OCI-LY7 (cell line): ENCODE data around the gene EMC6. TPM values are rescaled to one million over a fixed set of nuclear protein-coding genes. Genes with fewer than 3 reads are reported as not detected.
A peak's percentile ranks its signal among the peaks of the same experiment; 100 is the strongest.

Experiments
- BruUV-seq: library from RNA; stranded (reverse); fragments of 400-500 nt; replicated peaks from 2 replicates; lab custom pipeline; 2021; lab: Mats Ljungman, UMichigan
- CTCF ChIA-PET: fragments of 300-600 bp; sonication (Branson Sonifier 250); formaldehyde crosslinking; loops from one replicate; lab custom pipeline; 2022; ENCODE audit warnings: antibody characterized with exemption; ENCODE audit not compliant: unreplicated experiment; lab: Charles Lee
- POLR2A ChIA-PET: fragments of 300-600 bp; sonication (Branson Sonifier 250); formaldehyde crosslinking; loops from one replicate; lab custom pipeline; 2022; ENCODE audit warnings: antibody characterized with exemption; lab: Charles Lee
- DNase-seq: peaks from one replicate; pipeline ENCODE4 v3.0.0-alpha.2; 2015; ENCODE audit warnings: low spot score
- H2AFZ ChIP-seq: fragments of 200-600 bp; sonication (generic), shearing (Covaris generic); 2 replicates; pipeline ENCODE4 v1.6.1; 2014; ENCODE audit warnings: mild to moderate bottlenecking, antibody characterized with exemption, low read length, moderate library complexity
- H3K27ac ChIP-seq: fragments of 200-600 bp; sonication (generic); 2 replicates; pipeline ENCODE4 v1.5.1; 2014; ENCODE audit warnings: mixed run types, low read depth, mild to moderate bottlenecking, moderate library complexity, low read length, inconsistent platforms; ENCODE audit not compliant: poor library complexity, severe bottlenecking
- H3K36me3 ChIP-seq: fragments of 200-600 bp; sonication (generic); 2 replicates; pipeline ENCODE4 v1.6.1; 2014; ENCODE audit warnings: mild to moderate bottlenecking, antibody characterized with exemption, low read length, moderate library complexity, mixed read lengths; ENCODE audit not compliant: insufficient read depth
- H3K4me1 ChIP-seq: fragments of 200-600 bp; sonication (generic); 2 replicates; pipeline ENCODE4 v1.5.1; 2014; ENCODE audit warnings: mild to moderate bottlenecking, low read length; ENCODE audit not compliant: insufficient read depth, poor library complexity, severe bottlenecking
- H3K4me2 ChIP-seq: fragments of 200-600 bp; sonication (generic); 2 replicates; pipeline ENCODE4 v1.6.1; 2014; ENCODE audit warnings: mild to moderate bottlenecking, low read length
- H3K4me3 ChIP-seq: fragments of 200-600 bp; sonication (generic); 2 replicates; pipeline ENCODE4 v1.5.1; 2014; ENCODE audit warnings: mild to moderate bottlenecking, low read depth, low read length; ENCODE audit not compliant: poor library complexity, severe bottlenecking
- H3K79me2 ChIP-seq: fragments of 200-600 bp; sonication (generic); 2 replicates; pipeline ENCODE4 v1.6.1; 2016; ENCODE audit warnings: low read depth, mild to moderate bottlenecking, low read length, moderate library complexity, mixed read lengths; ENCODE audit not compliant: insufficient read depth
- H3K9me2 ChIP-seq: fragments of 200-600 bp; sonication (generic); 2 replicates; pipeline ENCODE4 v1.6.1; 2016; ENCODE audit warnings: mild to moderate bottlenecking, low read length, mixed read lengths; ENCODE audit not compliant: insufficient read depth
- H3K9me3 ChIP-seq: fragments of 200-600 bp; sonication (generic); 2 replicates; pipeline ENCODE4 v1.6.1; 2014; ENCODE audit warnings: mild to moderate bottlenecking, mixed run types, low read length, mixed read lengths
- H4K20me1 ChIP-seq: fragments of 200-600 bp; sonication (generic); 2 replicates; pipeline ENCODE4 v1.6.1; 2014; ENCODE audit warnings: mild to moderate bottlenecking, antibody characterized with exemption, low read length, moderate library complexity, mixed read lengths; ENCODE audit not compliant: insufficient read depth
- EZH2phosphoT487 ChIP-seq: fragments of 200-600 bp; sonication (generic); IDR thresholded peaks from 2 replicates; pipeline ENCODE4 v1.6.1; 2018; ENCODE audit warnings: low read depth, borderline replicate concordance, mild to moderate bottlenecking, mixed run types, antibody characterized with exemption, low read length, moderate library complexity, mixed read lengths
- intact Hi-C: fragments of 100-400 bp; cut with micrococcal nuclease; formaldehyde crosslinking; loops from one replicate; pipeline ENCODE4 v1.10.0; 2022; ENCODE audit not compliant: unreplicated experiment
- total RNA-seq, 2 experiments: library from RNA; depleted of rRNA in 1 of 2; stranded (reverse); fragments of >200 nt in 1 of 2; shearing (Covaris generic) in 1 of 2; gene quantifications; 2 replicates each; pipeline ENCODE4 v1.2.3, GENCODE V29; 2014 to 2022
- TF ChIP-seq, protein P1 (sequence below): fragments of 200-600 bp; sonication (generic); conservative IDR thresholded peaks from 2 replicates; pipeline ENCODE4 v1.5.1; 2014; ENCODE audit warnings: mild to moderate bottlenecking, antibody characterized with exemption, low read length, moderate library complexity, mixed read lengths

The EMC6 gene
- total RNA-seq, 2 experiments from 2014 or later = 36.0 to 54.6 TPM

- BruUV-seq = no TSS peak
- no peaks in the 10 kb centered on the region for H3K9me3 ChIP-seq
- H3K79me2 ChIP-seq = peaks cover 25% of the 10 kb centered on the region
- H2AFZ ChIP-seq = peak overlapping the region; percentile 22; the same call in 1 of the 2 replicates
- ChIA-PET POLR2A (interaction anchor here (0.6 to 1.3 kb wide), 3 partner anchors 11 to 31 kb away, joined by 3 to 4 read pairs (median 3); partner anchors contain the start of genes CTNS and SHPK), CTCF (no interaction called here)
- peaks cover 34% of the 10 kb centered on the region for H3K36me3 ChIP-seq
- peaks cover 21% of the 10 kb centered on the region for H3K4me1 ChIP-seq
- H3K9me2 ChIP-seq = no peaks in the 10 kb centered on the region
- H4K20me1 ChIP-seq = peaks cover 6% of the 10 kb centered on the region; the same call in 1 of the 2 replicates
- H3K4me2 ChIP-seq = peak overlapping the region; percentile 79
- intact Hi-C loops = loop anchor here (2.0 kb wide), 1 partner anchor 65 kb away; no protein-coding TSS in a partner anchor
- no peak for DNase-seq
- peak overlapping the region; percentile 93 for H3K4me3 ChIP-seq
- H3K27ac ChIP-seq = no peak overlapping the region
- TF ChIP-seq, protein P1, sequence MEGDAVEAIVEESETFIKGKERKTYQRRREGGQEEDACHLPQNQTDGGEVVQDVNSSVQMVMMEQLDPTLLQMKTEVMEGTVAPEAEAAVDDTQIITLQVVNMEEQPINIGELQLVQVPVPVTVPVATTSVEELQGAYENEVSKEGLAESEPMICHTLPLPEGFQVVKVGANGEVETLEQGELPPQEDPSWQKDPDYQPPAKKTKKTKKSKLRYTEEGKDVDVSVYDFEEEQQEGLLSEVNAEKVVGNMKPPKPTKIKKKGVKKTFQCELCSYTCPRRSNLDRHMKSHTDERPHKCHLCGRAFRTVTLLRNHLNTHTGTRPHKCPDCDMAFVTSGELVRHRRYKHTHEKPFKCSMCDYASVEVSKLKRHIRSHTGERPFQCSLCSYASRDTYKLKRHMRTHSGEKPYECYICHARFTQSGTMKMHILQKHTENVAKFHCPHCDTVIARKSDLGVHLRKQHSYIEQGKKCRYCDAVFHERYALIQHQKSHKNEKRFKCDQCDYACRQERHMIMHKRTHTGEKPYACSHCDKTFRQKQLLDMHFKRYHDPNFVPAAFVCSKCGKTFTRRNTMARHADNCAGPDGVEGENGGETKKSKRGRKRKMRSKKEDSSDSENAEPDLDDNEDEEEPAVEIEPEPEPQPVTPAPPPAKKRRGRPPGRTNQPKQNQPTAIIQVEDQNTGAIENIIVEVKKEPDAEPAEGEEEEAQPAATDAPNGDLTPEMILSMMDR = no peak
- TF ChIP-seq EZH2phosphoT487 = no peak
These were observed 990 bp upstream of the EMC6 start for GRCh38 chr17:3667366-3668278.

DNA sequence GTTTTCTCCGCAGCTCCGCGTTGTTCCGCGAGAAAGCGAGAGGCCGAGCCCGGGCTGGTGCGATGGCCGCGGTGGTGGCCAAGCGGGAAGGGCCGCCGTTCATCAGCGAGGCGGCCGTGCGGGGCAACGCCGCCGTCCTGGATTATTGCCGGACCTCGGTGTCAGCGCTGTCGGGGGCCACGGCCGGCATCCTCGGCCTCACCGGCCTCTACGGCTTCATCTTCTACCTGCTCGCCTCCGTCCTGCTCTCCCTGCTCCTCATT, 404 bp downstream of the EMC6 start:
- H4K20me1 ChIP-seq = peaks cover 6% of the 10 kb centered on the region; the same call in 1 of the 2 replicates
- H2AFZ ChIP-seq = no peak overlapping the region
- no peaks in the 10 kb centered on the region for H3K9me2 ChIP-seq
- intact Hi-C loops = loop anchor here (2.0 kb wide), 1 partner anchor 66 kb away; no protein-coding TSS in a partner anchor
- H3K4me2 ChIP-seq = peak overlapping the region; percentile 92
- DNase-seq = no peak
- H3K27ac ChIP-seq = peak overlapping the region; percentile 55
- peaks cover 25% of the 10 kb centered on the region for H3K79me2 ChIP-seq
- H3K36me3 ChIP-seq = peaks cover 46% of the 10 kb centered on the region
- CTCF ChIA-PET = no interaction called here
- TSS peak; percentile 98 for BruUV-seq
- no peaks in the 10 kb centered on the region for H3K9me3 ChIP-seq
- POLR2A ChIA-PET = no interaction called here
- TF ChIP-seq, protein P1 = no peak
- no peak for TF ChIP-seq EZH2phosphoT487
- H3K4me3 ChIP-seq = peak overlapping the region; percentile 93
- peaks cover 21% of the 10 kb centered on the region for H3K4me1 ChIP-seq

DNA sequence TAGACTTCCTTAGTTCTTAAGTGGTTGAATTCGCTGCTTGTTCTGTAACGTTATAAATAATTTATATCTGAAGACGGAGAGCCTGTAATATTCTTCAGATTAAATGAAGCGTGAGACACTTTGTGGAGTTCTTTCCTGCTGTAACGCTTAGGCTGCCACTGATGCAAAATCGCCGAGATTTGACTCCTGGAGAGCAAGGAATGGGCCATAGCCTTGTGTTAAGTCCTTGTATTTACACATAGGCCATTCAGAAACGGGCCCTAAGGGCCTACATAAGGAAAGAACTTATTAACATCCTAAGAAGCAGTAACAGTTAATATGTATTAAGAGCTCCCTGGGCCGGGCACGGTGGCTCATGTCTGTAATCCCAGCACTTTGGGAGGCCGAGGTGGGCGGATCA, 936 bp downstream of the EMC6 start:
- peaks cover 47% of the 10 kb centered on the region for H3K36me3 ChIP-seq
- H3K27ac ChIP-seq = peak overlapping the region; percentile 55
- no peaks in the 10 kb centered on the region for H3K9me2 ChIP-seq
- H3K79me2 ChIP-seq = peaks cover 25% of the 10 kb centered on the region
- peaks cover 6% of the 10 kb centered on the region; the same call in 1 of the 2 replicates for H4K20me1 ChIP-seq
- H3K4me2 ChIP-seq = peak overlapping the region; percentile 92
- H3K9me3 ChIP-seq = no peaks in the 10 kb centered on the region
- no TSS peak for BruUV-seq
- H3K4me3 ChIP-seq = peak overlapping the region; percentile 93
- H2AFZ ChIP-seq = no peak overlapping the region
- no peak for DNase-seq
- intact Hi-C loops = loop anchor here (2.0 kb wide), 1 partner anchor 67 kb away; no protein-coding TSS in a partner anchor
- peaks cover 21% of the 10 kb centered on the region for H3K4me1 ChIP-seq
- TF ChIP-seq, protein P1 = no peak
- no peak for TF ChIP-seq EZH2phosphoT487
- CTCF ChIA-PET = no interaction called here
- POLR2A ChIA-PET = no interaction called here
